NCI-H2107 (cell line): ENCODE data around the gene ZBTB20.
"Not testable (repeated sequence)": the region's sequence is repeated elsewhere in the genome, so short reads cannot be mapped to it uniquely, and the experiment has no call there.

Experiments
- DNase-seq: peaks from one replicate; lab custom pipeline; 2025; lab: John Stamatoyannopoulos, UW

Gene ZBTB20

DNA sequence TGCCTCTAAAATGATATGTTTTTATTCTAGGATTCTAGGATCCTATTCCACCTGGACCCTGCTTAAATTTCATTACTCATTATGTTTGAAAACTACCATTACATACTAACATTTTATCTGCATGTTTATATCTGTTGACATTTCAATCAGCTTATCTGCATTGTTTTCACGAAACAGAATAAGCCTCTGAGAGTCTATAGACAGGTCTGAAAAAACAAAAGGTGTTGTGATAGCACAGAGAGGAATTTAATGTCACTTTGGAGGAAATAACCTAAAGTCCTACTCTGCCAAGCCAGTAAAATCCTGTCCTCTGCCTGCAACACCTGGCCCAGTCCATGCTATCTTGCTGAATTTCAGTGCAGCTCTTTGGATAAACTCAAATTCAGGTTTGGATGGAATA, 315.2 kb downstream of the ZBTB20 start:
- DNase-seq, result no peak

DNA sequence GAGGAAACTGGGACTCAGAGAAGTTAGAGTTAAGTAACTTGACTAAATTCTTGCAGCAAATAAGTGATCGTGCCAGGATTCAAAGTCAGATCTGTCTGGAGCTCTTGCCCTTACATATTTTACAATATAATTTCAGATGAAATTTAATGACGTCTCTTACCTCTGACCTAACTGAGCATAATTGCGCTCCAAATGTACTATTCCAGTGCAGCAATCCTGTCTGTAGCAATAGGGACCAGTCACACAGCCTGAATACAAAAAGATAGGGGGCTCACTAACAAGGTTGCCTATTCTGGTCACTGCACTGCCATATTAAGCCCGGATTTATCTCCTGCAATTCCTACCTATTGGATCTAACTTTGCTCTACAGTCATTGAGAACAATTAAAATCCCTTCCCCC, 316.4 kb downstream of the ZBTB20 start:
- DNase-seq, result no peak

DNA sequence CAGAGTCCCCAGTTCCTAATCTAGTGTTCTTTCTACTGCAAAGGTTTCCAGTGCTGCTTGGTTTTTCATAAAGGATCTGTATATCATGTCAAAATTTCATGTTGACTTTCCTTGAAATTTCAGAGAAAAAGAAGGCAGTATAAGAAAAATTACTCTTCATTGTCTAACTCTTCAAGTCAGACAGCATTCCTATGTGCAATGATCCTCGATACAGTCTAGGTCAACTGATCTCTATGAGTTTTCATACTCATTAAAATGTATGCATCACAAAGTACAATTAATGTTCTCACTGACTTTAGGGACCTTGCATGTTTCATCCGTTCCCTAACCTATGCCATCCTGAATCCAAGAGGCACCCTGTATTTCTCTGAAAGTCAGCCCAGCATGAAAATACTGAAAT, 317.3 kb downstream of the ZBTB20 start:
- DNase-seq, result no peak

DNA sequence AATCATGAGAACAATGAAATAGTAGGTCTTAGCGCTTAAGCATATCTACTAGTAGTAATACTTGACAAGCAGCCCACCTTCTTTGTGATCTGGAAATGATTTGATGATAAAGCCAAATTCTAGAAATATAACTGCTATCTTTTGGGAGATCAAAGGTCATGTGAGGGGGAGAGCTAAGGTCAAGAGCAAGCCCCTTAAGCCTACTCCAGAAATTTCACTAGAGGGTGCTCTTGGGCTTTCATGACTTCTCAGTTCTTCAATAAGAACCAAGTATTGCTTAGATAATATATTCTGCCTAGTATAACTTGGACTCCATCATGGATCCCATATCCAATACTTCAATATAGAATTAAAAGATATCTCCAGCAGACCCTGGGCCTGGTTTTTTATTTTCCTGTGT, 319.6 kb downstream of the ZBTB20 start:
- peak; percentile 42 for DNase-seq

DNA sequence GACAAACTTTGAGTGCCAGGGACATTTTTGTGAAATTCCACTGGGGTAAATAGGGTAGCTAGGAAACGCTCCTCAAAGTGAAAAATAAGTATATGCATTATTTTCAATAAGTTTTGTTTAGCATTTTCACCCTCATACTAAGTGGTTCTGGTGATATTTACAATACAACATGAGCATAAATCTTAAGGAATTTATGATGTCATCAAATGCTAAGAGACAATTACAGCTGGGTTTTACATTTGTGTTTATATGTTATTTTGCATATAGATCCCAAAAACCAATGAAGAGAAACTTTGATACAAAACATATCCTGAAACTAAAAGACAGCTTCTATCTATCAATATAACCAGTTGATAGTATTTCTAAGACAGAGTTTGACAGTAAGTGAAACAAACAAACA, 323.1 kb downstream of the ZBTB20 start:
- DNase-seq, result no peak

DNA sequence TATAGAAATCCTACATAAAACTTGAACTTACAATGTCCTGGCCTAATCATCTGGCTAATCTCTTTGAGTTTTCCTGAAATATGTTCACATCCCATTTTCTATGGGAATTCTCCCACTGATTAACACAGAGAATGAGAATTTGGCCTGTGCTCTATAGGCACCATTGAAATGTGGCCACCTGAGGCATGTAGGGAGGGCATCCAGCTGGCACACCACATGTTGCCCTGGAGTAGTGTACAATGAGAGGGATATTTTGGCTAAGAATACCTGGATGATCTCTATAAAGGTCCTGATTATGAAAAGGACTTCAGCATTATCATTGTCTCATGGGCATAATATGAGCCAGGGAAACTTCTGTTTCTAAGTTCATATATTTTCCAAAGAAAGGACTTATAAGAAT, 324.0 kb downstream of the ZBTB20 start:
- no peak for DNase-seq

DNA sequence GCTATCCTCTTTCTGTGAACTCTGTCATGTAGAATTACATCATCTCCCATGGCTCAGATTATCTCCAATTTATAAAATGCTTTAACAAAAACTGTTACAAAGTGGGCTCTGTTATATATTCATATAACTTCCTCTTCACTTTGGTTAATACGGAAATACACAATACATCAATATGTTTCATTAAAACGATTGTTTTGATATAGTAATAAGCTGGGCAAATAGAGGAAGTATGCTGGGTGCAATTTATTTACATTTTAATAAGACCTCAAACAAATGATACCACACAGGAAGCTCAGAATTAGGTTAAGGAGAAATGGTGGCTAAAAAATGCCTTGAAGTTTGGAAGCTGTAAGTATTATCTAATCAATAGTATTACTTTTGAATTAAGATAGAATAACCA, 331.0 kb downstream of the ZBTB20 start:
- no peak for DNase-seq

DNA sequence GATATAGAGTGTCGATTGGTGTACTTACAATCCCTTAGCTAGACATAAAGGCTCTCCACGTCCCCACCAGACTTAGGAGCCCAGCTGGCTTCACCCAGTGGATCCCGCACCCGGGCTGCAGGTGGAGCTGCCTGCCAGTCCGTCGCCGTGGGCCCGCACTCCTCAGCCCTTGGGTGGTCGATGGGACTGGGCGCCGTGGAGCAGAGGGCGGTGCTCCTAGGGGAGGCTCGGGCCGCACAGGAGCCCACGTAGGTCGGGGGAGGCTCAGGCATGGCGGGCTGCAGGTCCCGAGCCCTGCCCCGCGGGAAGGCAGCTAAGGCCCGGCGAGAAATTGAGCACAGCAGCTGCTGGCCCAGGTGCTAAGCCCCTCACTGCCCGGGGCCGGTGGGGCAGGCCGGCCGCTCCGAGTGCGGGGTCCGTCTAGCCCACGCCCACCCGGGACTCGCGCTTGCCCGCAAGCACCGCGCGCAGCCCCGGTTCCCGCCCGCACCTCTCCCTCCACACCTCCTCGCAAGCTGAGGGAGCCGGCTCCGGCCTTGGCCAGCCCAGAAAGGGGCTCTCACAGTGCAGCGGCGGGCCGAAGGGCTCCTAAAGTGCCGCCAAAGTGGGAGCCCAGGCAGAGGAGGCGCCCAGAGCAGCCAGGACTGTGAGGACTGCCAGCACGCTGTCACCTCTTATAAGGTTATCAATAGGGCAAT, 334.4 kb downstream of the ZBTB20 start:
- DNase-seq, result not testable (repeated sequence)

DNA sequence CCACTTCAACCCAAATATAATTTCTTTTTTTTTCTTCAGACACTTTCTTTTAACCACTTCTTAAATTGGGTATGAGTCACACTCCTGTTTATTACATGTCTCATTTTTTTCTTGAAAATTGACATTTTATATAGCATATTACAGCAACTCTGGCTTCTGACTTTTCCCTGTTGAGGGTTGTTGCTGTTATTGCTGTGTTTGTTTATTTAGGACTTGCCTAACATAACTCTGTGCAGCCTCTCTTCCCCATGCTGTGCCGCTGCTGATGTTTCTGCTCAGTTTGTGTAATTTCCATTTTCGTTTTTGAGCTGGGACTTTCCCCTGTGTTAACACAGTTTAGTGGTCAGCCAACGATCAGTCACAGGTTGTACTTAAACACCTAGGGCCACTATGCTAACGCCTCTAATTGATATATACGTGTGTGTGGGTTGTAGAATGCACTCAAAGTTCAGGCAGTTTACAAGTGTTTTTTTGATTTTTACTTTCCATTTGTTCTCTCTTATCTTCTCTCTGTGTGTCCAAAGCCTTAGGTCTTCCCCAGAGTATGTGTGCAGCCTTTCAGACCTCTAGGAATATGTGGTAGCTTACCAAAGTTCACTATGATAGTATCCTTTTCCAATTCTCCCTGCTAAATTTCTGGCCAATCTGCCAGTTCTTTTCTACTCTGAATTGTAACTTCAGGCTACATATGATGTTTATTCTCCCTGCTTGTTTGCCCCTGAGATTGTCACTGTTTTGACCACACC, 337.2 kb downstream of the ZBTB20 start:
- no peak for DNase-seq

DNA sequence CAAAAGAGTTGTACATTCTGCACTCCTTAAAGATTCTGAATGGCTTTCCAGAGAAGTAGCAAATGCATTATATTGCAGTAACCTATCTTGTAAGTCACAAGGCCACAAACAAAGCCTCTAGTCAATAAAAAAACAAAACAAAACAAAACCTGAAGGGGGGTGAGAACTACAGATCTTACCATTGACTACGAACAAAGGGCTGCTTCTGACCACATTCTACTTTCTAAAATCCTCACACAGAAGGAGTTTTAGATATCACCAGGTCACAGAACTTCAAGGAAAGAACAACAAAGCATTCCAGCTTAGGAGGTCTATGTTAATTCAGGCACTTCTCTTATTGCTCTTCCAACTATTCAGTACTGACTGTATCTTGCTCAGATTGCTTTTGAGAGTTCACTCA, 343.0 kb downstream of the ZBTB20 start:
- no peak for DNase-seq

DNA sequence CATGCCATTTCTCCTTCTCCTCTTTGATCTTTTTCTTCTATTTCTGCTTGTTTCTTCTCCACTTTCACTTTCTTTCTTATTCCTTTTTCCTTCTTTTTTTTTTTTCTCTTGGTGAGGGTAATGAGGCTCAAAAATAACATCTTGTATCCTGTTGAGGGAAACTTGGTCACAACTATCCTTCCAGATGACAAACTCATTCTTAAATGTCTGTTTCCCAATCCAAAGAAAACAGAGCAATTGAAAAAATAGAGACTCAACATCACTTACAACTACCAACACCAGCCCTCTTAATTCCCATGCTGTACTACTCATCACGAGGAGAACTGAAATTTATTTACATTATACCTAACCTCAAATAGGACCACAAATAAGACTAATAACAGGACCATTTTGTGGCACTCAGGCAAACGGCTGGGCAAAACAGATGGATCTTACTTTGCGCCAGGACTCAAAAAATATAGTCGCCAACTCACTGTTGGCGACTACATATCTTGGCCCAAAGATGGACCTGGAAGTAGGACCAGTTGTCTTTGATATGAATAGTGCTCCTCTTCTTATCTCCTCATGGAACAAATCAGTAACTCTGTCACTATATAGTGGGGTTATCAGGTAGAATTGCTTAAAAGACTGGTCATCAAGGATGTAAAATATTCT, 343.9 kb downstream of the ZBTB20 start:
- DNase-seq, result no peak

DNA sequence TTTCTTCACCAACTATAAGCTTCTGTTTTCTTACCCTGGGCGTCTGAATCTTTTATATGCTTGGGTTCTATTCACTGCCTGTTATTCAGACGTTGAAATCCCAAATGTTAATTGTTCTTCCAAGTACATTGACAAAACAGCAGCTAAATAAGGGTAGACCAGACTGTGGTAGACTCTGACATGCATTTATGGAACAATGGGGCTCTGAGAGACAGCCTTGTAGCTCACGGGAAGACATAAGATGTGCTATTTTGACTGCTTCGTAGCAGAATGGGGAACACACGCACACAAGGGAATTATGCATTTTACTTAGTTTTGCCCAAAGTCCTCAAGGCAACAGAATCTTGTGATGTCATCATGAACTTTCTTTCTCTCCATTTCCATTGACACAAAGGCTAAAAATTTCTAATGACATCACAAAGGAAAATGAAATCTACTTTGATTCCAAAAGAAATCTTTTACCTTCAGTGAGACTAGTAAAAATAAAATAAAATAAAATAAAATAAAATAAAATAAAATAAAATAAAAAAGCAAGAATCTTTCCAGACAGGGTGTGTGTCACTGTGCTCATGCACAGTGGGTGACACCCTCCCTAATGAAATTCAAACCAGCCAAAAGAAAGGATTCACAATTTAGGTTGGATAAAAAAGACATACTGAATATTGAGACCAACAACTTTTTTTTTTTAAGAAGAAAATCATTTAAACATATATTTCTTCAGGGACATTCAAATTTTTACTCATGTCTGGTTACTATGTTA, 346.6 kb downstream of the ZBTB20 start:
- no peak for DNase-seq

DNA sequence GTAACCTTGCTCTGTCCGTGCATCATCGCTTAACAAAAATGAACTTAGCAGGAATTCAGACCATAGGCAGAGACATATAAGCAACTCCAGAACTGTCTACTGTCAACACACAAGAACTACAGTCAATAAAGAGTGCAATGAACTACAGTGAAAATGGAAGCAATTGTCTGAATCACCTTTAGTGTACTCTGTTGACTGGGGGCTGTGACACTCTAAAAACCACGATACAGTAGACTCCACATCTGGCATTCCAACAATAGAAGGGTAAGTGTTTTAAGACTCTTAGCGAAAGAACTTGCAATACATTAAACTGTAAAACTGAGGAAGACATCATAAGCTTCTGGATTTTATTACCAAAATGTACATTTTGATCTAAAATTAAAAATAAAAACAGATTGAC, 347.3 kb downstream of the ZBTB20 start:
- no peak for DNase-seq

DNA sequence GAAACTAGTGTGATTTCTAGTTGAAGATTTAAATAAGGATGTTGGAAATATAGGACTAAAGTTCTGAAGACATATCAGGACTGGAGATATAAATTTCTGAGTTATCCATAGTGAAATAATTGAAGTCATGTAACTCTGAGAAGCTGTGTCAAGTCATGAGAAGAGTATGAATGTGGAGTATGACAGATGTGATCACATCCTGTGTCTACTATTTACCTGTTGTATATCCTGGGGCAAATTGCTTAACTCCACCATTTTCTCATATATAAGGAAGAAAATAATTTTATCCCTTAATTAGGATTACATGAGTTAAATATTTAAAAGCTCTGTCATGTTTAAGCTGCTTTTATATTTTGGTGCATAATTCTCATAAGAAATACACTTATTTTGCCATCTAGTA, 350.3 kb downstream of the ZBTB20 start:
- no peak for DNase-seq

DNA sequence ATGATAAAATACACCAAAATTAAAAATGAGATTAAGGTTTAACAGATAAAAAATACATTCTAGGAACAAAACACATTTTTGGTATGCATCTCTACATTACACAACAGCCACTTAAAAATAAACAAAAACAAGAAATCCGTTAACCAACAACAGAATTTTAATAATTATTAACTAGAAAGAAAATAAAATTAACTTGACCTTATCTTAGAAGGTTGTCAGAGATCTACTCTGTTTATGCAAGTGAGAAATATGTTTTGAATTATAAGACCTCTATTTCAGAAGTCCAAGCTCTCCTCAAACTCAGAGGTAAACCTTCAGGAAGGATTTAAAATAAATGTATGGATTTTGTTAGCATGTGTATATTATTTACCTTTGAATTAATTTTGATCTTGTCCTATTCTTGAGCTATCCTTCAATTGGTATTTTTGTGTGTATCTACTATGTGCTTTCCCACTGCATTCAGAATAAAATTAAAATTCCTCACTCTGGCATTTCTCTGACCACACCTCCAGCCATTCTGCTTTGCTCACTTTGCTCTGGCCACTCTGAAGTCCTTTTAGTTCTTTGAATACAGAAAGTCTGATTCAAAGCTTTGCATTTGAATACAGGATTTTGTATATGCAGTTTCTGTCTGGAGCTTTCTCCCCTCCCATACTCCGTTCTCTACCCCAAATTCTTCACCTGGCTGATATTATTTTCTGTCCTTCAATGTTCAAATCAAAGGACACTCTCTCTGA, 352.0 kb downstream of the ZBTB20 start:
- DNase-seq, result no peak

DNA sequence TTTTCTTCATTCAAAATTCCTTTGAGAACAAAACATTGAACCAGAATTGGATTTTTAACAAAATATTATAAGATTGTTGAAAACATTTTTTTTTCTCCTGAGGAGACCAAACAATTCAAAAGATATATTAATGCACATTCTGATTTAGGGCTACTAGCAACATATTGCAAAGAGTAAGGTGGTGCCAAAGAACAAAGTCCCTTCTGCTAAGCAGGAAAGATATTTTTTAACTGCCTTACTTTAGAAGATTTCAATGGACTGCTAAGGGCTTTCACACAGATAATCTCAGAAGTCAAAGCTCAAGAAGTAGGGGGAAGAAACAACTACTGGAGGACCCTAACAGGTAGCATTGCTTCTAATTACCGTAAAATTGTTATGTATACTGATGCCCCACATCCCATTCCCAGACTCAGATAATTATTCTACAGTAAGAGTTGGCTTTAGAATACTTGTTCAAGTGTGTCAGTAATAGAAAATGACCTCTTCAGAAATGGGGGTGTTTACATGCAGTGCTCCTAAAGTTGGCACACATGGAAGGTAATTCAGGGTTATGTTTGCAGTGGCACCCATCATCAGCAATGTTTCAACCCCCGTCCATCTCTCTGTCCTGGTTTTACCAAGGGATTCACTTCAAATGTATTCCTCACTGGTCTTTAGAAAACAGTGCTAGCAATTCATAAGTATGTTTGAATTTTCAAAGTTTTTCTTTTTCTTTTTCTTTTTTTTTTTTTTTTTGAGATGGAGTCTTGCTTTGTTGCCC, 354.7 kb downstream of the ZBTB20 start:
- no peak for DNase-seq

DNA sequence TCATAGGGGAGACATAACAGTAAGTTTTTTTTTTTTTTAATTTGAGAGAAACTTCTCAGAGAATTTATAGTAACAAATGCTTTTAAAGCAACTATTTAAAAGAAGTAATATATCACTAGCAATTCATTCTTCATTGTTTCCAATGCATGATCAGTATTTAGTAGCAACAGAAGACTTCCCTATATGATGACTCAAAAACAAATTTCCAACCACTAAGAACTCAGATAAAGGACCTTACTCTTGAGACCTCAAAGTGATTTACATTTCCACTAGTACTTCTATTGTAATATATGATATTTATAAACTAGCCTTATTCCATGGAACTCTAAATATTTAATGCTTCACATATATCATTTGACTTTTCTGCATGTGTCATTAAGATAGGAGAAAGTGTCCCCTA, 356.3 kb downstream of the ZBTB20 start:
- DNase-seq, result no peak

DNA sequence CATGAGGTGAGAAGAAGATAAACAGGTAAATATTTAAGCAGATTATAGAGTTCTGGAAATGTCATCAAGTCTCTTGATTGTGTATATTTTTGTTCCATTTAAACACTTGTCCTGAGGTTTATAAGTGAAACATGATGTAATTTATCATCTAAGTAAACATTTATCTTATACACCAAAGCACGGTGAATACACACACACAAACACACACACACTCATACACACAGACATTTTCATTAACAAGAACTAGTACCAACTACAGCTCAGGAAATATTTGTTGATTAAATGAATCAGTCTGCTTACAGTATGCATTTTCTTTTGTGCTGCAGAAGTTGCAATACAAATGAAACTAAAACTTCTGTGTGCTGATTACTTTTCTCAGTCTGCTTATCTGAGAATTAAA, 357.3 kb downstream of the ZBTB20 start:
- DNase-seq, result no peak

DNA sequence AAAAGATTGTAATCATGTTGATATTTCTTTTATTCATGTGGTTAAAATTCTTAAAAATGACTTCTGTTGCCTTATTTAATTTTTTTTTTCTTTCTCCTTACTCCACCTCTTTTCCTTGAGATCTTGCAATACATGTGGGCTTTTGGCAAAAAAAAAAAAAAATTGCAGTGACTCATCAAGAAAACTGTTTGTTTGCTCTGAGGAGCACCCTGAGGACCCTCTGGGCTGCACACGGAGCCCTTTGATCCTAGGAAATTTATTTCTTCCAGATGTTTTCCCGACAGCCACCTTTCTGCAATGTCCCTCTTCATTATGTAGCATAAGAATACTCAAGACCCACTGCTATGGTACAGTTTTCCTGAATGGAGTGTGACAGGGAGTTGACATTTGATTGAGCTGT, 371.7 kb downstream of the ZBTB20 start:
- DNase-seq, result no peak

DNA sequence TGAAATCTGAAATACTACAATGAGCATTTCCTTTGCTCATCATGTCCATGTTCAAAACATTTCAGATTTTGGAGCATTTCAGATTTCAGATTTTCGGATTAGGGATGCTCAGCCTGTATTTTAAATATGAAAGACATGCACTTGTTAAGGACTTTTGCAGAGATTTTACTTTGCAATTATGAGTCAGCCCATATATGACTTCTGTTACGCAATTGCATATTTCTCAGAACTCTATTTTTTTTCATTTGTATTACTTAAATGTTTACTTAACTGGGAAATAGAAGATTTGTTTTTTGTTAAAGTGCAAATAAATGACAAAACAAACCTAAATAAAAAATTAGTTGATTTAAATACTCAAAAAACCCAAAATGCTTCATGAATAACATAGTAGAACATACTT, 376.2 kb downstream of the ZBTB20 start:
- no peak for DNase-seq

DNA sequence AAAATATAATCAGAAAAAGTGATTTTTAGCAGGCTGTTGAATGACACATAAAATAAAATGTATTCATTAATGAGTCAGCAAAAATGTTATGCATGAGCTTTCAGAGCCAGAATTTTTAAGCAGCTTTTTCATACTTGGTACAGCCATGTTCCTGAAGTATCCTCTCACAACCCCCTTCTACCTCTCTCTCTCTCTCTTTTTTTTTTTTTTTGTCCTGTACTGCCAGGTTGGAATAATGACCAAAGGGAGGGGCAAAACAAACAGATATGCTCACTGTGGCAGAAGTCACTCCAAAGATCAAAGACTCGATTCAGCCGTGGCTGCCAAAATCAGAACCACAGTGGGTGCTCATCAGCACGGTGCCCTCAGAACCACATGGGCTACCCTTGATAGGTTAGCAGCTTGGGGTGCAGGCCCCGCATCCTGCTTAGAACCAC, 383.0 kb downstream of the ZBTB20 start:
- DNase-seq, result no peak
